OCI-LY3 (cell line): Measurements from ENCODE around the gene GAB1.

ENCODE experiments used
- H2AFZ ChIP-seq: fragments of 200-600, 300-600 bp; shearing (Covaris generic); 2 replicates; pipeline ENCODE4 v1.6.0; 2014; ENCODE audit warnings: antibody characterized with exemption, low read depth, low read length
- H3K27ac ChIP-seq: fragments of 200-600, 300-600 bp; sonication (generic); 2 replicates; pipeline ENCODE4 v1.5.1; 2014; ENCODE audit warnings: mild to moderate bottlenecking, low read length, moderate library complexity, mixed read lengths
- H3K27me3 ChIP-seq: fragments of 200-600, 300-600 bp; sonication (generic); 2 replicates; pipeline ENCODE4 v1.6.1; 2014; ENCODE audit warnings: low read depth, low read length, mixed read lengths
- H3K36me3 ChIP-seq: fragments of 200-600, 300-600 bp; sonication (generic); replicated peaks from 2 replicates; pipeline ENCODE3; 2014; ENCODE audit warnings: low read depth, low read length, mixed read lengths
- H3K4me1 ChIP-seq: fragments of 300-600, 200-600 bp; sonication (generic); 2 replicates; pipeline ENCODE4 v1.6.1; 2014; ENCODE audit warnings: low read length, mixed read lengths
- H3K4me2 ChIP-seq: fragments of 200-600, 300-600 bp; sonication (generic); 2 replicates; pipeline ENCODE4 v1.6.1; 2014; ENCODE audit warnings: low read length, mixed read lengths
- H3K4me3 ChIP-seq: fragments of 300-600, 200-600 bp; sonication (generic); 2 replicates; pipeline ENCODE4 v1.5.1; 2014; ENCODE audit warnings: antibody characterized with exemption, mild to moderate bottlenecking, low read length, moderate library complexity
- H3K79me2 ChIP-seq: fragments of 300-600, 200-600 bp; shearing (Covaris generic); 2 replicates; pipeline ENCODE4 v1.6.1; 2014; ENCODE audit warnings: mild to moderate bottlenecking, low read length, mixed read lengths
- H3K9ac ChIP-seq: fragments of 300-600, 200-600 bp; shearing (Covaris generic); 2 replicates; pipeline ENCODE4 v1.6.0; 2014; ENCODE audit warnings: mild to moderate bottlenecking, low read length, moderate library complexity
- H3K9me3 ChIP-seq: fragments of 200-600, 300-600 bp; shearing (Covaris generic); 2 replicates; pipeline ENCODE4 v1.6.1; 2014; ENCODE audit warnings: low read length, mixed read lengths; ENCODE audit not compliant: insufficient read depth
- H4K20me1 ChIP-seq: fragments of 200-600, 300-600 bp; sonication (generic); 2 replicates; pipeline ENCODE4 v1.6.1; 2016; ENCODE audit warnings: low read length, mixed read lengths; ENCODE audit not compliant: insufficient read depth
- CTCF ChIP-seq: fragments of 200-600, 300-600 bp; sonication (generic); IDR thresholded peaks from 2 replicates; pipeline ENCODE4 v1.5.1; 2014; ENCODE audit warnings: antibody characterized with exemption, low read length, low read depth
- EZH2phosphoT487 ChIP-seq: fragments of 200-600 bp; shearing (Covaris generic); IDR thresholded peaks from 2 replicates; pipeline ENCODE4 v1.6.1; 2018; ENCODE audit warnings: antibody characterized with exemption, mixed run types, low read depth

The GAB1 gene

DNA sequence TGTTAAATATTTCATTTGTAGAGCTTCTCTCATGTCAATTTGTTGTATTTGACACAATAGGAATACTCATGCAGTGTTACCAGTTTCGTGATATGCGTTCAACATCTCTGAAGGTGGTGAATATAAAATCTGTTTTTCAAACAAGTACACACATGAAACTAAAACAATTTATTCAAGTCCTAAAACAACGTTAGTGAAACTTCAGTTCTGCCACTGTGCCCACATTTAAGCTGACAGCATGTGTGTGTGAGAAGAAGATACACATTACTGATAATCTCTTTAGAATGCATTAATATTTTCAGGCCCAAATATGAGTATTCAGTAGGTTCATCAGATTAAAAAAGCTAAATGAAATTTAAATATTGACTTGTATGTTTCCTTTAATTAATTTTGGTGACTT lies 21.7 kb downstream of the GAB1 start:
- no peak for TF ChIP-seq EZH2phosphoT487
- no peak for TF ChIP-seq CTCF
- H3K79me2 ChIP-seq, result peaks cover 98% of the 10 kb centered on the region
- no peaks in the 10 kb centered on the region for H3K9me3 ChIP-seq
- H3K4me1 ChIP-seq, result peaks cover 98% of the 10 kb centered on the region
- H3K4me3 ChIP-seq, result peak overlapping the region; percentile 62
- peaks cover 8% of the 10 kb centered on the region for H3K36me3 ChIP-seq
- H4K20me1 ChIP-seq, result peaks cover 5% of the 10 kb centered on the region; the same call in 1 of the 2 replicates
- H3K27ac ChIP-seq, result peak overlapping the region; percentile 93
- H3K4me2 ChIP-seq, result peak overlapping the region; percentile 91
- H3K9ac ChIP-seq, result peak overlapping the region; percentile 88
- H3K27me3 ChIP-seq, result no peaks in the 10 kb centered on the region
- no peak overlapping the region for H2AFZ ChIP-seq

GRCh38 chr4:143358923-143359643 lies 22.4 kb downstream of the GAB1 start:
- peak overlapping the region; percentile 68 for H3K4me3 ChIP-seq
- H3K79me2 ChIP-seq, result peaks cover 98% of the 10 kb centered on the region
- peak overlapping the region; percentile 93 for H3K27ac ChIP-seq
- H3K9ac ChIP-seq, result peak overlapping the region; percentile 88
- peak overlapping the region; percentile 91 for H3K4me2 ChIP-seq
- no peak for TF ChIP-seq EZH2phosphoT487
- TF ChIP-seq CTCF, result no peak
- no peaks in the 10 kb centered on the region for H4K20me1 ChIP-seq
- H2AFZ ChIP-seq, result no peak overlapping the region
- H3K9me3 ChIP-seq, result no peaks in the 10 kb centered on the region
- H3K4me1 ChIP-seq, result peaks cover 98% of the 10 kb centered on the region
- H3K36me3 ChIP-seq, result peaks cover 11% of the 10 kb centered on the region
- H3K27me3 ChIP-seq, result no peaks in the 10 kb centered on the region

GRCh38 chr4:143359644-143360193 lies 23.0 kb downstream of the GAB1 start:
- H3K36me3 ChIP-seq, result peaks cover 18% of the 10 kb centered on the region
- TF ChIP-seq EZH2phosphoT487 (no peak), CTCF (no peak)
- H3K4me2 ChIP-seq, result peak overlapping the region; percentile 91
- H3K9me3 ChIP-seq, result 0 out of 2 replicates have a peak, but pooled peaks cover 3% of the 10 kb centered on the region
- no peaks in the 10 kb centered on the region for H4K20me1 ChIP-seq
- no peak overlapping the region for H2AFZ ChIP-seq
- H3K27me3 ChIP-seq, result no peaks in the 10 kb centered on the region
- peak overlapping the region; percentile 93 for H3K27ac ChIP-seq
- peak overlapping the region; percentile 68 for H3K4me3 ChIP-seq
- H3K4me1 ChIP-seq, result peaks cover 98% of the 10 kb centered on the region
- peaks cover 97% of the 10 kb centered on the region for H3K79me2 ChIP-seq
- peak overlapping the region; percentile 88 for H3K9ac ChIP-seq

DNA sequence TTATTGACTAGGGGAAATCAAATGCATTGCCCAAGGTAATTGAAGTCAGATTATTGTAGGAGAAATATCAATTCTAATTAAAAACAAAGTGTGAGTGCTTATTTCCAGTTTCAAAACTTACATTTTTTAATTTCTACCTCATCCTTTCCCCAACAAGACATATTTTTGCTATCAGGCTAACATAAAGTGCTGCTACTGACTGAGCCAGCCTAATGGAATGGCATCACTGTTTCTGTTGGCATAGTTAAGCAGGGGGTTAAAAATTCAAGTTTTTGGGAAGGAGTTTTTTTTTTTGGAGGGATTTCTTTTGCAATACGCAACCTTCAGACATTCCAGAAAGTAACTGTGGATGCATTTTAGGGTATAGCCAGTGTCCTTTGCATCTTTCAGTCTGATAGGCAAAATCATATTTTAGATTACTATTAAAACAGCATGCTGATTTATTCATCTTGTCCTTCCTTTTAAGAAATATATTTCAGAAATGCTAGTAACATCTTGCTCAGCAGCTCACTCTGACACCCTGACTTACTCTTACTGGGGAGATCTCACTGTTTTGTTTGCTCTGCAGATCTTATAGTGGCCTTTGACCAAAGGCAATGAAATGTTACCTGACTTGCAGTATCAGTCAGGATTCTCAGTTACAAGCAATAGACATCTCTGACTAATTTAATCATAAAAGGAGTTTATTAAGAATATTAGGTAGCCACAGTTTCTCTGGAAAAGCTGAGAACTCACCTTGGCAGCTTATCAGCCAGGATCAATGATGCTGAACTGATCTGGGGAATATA lies 24.4 kb downstream of the GAB1 start:
- Histone ChIP-seq H2AFZ (no peak overlapping the region), H3K4me3 (peak overlapping the region; percentile 68), H3K9ac (peak overlapping the region; percentile 88), H4K20me1 (no peaks in the 10 kb centered on the region), H3K79me2 (peaks cover 94% of the 10 kb centered on the region), H3K27ac (peak overlapping the region; percentile 93), H3K4me1 (peaks cover 97% of the 10 kb centered on the region), H3K9me3 (0 out of 2 replicates have a peak, but pooled peaks cover 3% of the 10 kb centered on the region), H3K4me2 (peak overlapping the region; percentile 91), H3K27me3 (no peaks in the 10 kb centered on the region), H3K36me3 (peaks cover 13% of the 10 kb centered on the region)
- TF ChIP-seq EZH2phosphoT487 (no peak), CTCF (no peak)
